SHP77 (cell line): Measurements from ENCODE around the gene AQP3.
"Not testable (repeated sequence)": the region's sequence is repeated elsewhere in the genome, so short reads cannot be mapped to it uniquely, and the experiment has no call there.

Experiments
- DNase-seq, 2 experiments: peaks; one replicate each; lab custom pipeline; 2025; lab: John Stamatoyannopoulos, UW

Gene AQP3

GRCh38 chr9:33446946-33447798 lies at the start of gene AQP3:
Gene AQP3 (minus strand): TSS chr9:33447593. CDS start chr9:33447530, 63 bp downstream.
- peak in 1 of 2 experiments; percentile 19 for DNase-seq

GRCh38 chr9:33493819-33494218 lies 46.4 kb upstream of the AQP3 start:
- DNase-seq = not testable (repeated sequence)

DNA sequence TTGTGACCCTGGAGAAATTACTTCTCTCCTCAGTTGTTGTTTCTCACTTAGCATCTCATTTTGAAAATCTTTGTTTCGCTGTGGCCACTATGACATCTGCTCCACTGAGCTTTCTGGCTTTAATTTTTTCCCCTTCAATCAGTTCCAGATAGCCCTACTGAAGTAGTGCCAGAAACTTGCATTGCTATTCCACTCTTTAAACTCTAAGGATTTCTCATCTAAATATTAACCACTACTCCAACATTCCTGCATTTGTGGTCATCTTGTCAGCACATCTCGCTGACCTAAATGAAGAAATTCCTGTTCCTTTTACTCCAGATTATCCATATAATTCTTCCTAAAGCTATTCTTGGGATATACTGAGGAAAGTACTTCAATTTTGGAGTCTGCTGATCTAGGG lies 41.7 kb upstream of the AQP3 start:
- no peak for DNase-seq

DNA sequence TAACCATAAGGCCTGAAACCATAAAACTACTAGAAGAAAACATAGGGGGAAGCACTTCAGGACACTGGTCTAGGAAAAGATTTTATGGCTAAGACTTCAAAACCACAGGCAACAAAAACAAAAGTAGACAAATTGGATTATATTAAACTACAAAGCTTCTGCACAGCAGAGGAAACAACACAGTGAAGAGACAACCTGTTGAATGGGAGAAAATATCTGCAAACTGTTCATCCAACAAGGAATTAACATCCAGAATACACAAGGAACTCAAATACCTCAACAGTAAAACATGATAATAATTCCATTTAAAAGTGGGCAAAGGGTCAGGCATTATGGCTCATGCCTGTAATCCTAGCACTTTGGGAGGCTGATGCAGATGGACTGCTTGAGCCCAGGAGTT lies 37.9 kb upstream of the AQP3 start:
- DNase-seq = not testable (repeated sequence)

- DNase-seq = no peak
These were observed 33.6 kb upstream of the AQP3 start for GRCh38 chr9:33480976-33481375.

GRCh38 chr9:33480106-33480505 lies 32.7 kb upstream of the AQP3 start:
- DNase-seq = no peak

DNA sequence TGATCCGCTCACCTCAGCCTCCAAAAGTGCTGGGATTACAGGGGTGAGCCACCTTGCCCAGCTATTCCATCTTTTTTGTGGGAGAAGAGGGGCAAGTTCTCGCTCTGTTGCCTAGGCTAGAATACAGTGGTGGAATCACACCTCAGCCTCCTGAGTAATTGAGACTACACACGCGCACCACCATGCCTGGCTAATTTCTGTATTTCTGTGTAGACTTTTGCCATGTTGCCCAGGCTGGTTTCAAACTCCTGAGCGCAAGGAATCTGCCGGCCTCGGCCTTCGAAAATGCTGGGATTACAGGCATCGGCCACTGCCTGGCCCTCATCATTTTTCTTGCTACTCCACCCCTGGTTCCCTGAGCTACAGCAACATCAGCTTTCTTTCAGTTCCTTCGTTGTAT lies 29.1 kb upstream of the AQP3 start:
- DNase-seq = no peak

DNA sequence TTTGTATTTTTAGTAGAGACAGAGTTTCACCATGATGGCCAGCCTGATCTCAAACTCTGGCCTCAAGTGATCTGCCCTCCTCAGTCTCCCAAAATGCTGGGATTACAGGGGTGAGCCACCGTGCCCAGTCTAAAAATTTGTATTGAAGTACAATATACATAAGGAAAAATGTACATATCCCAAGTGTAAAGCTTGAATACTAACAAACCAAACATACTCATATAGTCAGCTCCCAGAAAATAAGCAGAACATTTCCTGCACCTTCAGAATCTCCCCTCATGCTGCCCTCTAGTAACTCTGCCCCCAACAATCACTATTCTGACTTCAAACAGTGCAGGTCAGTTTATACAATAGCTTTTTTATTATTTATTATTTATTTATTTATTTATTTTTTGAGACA lies 28.0 kb upstream of the AQP3 start:
- DNase-seq = no peak

DNA sequence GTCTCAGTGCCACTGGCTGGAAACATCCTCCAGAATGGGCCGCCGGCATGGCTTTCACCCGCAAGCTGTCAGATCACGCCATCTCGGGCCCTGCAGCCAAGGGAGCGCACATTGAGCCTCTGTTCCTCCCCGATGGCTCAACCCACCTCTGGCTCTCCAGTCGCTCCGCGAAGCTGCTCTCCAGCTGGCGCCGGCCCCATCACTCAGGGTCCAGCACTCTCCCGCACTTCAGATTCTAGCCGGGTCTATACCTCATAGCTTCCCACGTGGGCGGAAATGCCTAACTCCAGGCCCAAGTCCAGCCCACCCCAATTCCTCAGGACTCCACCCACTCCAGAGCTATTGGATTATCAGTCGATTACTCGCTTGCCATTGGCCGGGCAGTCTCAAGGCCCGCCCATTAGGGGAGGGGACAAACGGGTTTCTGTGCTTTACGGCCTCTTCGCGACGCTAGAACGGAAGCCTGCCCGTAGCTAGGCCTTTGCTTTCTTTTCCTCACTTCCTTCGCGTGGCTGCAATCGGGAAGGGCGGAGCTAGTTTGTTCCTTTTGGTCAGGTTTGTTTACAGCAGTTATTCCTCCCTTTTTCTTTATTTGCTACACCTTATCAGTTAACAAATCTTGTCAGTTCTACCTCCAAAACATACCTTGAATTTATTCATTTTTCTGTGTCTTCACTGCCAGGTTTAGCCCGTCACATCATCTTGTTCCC lies 26.4 kb upstream of the AQP3 start, which contains the start of gene NOL6:
Gene NOL6 (minus strand): TSS at position 282 of the 710 bp plus-strand sequence. CDS start 82 bp downstream, at position 200.
- peak; percentile 94 to 96 for DNase-seq

- no peak for DNase-seq
These were observed 25.7 kb upstream of the AQP3 start for GRCh38 chr9:33472881-33473615.

GRCh38 chr9:33472171-33472880 lies 24.9 kb upstream of the AQP3 start:
- no peak for DNase-seq

DNA sequence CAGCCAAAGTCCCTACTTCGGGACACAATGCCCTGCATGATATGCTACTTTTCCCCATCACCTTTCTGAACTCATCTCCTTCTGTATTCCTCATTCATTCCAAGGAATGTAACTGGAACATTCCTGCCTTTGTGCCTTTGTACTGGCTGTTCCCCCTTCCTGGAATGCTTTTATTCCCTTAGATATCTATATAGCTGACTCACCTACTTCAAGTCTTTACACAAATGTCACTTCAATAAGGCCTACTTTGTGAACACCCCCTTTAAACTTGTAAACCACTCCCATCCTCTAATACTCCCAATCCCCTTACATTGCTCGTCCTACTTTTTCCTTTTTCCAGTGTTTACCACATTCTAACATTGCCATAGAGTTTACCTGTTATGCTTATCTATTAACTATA lies 24.0 kb upstream of the AQP3 start:
- no peak for DNase-seq

DNA sequence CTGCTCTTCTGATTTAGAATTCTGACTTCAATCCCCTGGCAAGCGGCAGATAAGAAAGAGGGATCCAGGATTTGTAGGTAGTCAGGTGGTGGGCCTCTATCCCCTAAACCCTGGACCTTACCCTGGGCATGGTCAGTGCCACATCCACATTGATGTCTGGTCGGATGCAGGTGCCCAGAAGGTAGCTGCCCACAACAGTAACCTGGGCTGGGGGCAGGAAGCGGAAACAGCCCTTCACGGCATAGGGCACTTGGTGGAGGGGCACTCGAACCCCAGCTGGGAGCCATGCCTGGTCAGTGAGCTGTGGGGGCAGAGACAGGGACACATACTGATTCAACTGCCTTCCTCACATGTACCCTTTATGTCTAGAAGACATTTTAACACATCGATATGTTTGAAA lies 22.5 kb upstream of the AQP3 start:
- DNase-seq = no peak

DNA sequence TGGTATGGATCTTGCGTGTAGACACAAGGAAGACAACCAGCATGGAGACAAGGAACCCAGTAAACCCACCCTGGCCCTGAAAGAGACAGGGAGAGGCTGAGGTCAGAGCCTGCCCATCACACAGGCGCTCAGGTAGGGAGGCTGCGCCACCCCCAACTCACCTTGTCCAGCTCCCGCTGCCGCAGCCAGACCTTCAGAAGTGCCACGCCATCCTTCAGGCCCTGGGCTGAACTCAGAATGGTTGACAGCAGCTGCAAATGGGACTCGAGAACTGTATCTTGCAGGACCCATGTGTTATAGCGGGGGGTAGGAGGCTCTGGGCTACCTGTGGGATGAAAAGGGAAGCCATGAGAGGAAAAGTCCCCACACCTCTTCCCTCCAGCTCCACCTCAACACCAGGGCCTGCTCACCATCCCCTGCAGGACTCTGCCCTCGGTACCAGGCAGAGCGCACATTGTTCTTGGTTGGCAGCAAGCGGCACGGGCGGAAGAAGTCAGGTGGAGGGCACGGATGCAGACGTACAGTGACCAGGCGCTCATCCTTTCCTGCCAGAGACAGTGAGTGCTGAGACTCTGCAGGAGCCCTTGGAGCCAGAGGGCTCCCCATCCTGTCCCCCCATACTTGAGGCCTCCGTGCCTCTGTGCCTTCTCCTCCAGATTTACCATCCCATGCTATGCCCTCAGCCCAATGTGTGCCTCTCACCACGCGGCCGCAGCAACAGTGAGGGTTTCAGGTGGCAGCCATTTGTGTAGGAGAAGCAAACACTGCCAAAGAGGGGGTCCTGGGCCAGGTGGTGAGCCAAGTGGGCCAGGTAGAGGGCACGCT lies 21.6 kb upstream of the AQP3 start:
- no peak for DNase-seq

DNA sequence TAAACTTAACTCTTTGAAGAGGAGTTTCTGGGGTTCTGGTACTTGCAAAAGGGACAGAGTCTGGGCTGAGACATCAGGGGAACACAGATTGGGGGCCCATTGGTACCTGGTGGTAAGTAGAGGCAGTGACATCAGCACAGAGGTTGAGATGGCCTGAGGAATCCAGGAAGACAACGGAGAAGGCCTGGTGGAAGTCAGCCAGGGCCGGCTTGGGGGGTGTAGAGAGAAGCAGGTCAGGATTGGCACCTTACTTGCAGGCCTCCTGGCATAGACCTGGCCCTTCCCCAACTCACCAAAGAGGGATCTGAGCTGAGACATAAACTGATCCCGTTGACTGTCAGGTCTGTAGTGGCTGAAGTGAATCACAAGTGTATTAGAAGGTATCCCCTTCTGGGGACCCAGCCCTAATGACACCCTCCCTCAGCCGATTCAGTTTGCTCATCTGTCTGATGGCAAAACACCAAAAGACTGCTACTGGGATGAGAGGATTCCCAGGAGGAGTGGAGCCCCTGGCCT lies 20.9 kb upstream of the AQP3 start:
- no peak for DNase-seq

- DNase-seq = no peak
These were observed 20.1 kb upstream of the AQP3 start for GRCh38 chr9:33467526-33467925.

DNA sequence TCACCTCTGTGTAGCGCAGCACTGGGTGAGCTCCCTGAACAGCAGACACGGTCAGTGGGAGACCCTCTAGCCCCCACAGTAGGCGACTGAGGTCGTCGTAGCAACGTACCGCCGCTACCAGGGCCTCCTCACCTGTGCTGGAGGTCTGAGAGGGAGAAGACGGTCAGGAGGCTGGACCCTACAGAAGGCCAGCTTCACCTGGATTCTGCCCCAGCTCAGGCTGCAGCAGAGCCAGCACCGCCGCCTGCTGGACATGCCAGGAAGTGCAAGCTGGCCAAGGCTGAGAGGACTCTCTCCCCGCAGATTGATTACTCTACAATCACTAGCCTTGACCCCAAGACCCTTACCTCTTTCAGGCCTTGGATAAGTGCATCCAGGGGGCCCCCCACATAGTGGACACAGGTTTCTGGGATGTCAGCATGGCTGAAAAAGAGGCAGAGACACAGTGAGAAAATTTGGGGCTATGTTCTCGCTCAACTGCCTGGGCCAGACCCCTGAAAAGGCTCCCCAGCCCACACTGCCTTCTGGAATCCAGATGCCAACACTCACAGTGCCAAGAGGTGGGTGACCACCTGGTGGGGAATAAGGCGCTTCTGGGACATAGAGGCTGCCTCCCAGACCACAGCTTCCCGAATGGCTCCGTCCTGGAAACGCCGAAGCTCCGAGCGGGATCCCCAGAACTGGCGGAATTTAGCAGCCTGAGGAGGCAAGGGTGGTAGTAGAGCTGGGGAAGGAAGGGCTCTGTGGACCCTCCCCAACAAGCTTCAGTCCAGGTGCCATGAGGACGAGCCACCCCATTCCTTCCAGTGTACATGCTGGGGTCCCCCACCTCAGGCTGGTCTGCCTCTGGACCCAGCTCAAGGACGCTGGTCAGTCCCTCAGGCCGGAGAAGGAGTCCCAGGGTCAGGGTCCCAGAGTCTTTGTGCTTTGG lies 19.4 kb upstream of the AQP3 start:
- no peak for DNase-seq

GRCh38 chr9:33465596-33466564 lies 18.5 kb upstream of the AQP3 start:
- DNase-seq = no peak
